ENCODE results near the gene THEM5. TPM values are rescaled to one million over a fixed set of nuclear protein-coding genes. Genes with fewer than 3 reads are reported as not detected.
"Not testable (repeated sequence)": the region's sequence is repeated elsewhere in the genome, so short reads cannot be mapped to it uniquely, and the experiment has no call there.

THEM5 gene
- total RNA-seq, 1 experiment from 2014 or later: not detected

DNA sequence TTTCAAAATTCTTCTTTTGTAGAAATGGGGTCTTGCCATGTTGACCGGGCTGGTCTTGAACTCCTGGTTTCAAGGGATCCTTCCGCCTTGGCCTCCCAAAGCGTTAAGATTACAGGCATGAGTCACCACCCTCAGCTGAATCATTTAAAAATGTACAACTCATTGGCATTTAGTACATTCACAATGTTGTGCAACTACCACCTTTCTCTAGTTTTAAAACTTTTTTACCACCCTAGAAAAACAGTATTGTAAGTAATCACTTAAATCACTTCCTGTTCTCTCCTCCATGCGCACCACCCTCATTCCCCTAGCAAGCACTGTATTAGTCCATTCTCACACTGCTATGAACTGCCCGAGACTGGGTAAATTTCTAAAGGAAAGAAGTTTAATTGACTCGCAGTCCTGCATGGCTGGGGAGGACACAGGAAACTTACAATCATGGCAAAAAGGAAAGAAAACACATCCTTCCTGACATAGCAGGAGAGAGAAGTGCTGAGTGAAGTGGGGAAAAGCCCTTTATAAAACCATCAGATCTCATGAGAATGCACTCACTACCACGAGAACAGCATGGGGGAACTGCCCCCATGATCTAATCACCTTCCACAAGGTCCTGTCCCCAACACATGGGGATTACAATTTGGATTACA, 14.4 kb upstream of the THEM5 start:
- DNase-seq (ENCODE audit: low read depth): peak; percentile 50

DNA sequence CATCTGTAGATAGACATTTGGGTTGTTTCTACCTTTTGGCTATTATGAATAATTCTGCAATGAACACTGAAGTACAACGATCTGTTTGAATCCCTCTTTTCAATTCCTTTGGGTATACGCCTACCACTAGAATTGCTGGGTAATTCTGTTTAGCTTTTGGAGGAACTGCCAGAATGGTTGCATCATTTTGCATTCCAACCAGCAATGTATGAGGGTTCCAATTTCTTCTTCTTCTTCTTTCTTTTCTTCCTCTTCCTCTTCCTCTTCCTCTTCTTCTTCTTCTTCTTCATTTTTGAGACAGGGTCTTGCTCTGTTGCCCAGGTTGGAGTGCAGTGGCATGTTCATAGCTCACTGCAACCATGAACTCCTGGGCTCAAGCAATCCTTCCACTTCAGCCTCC, 13.8 kb upstream of the THEM5 start:
- DNase-seq (ENCODE audit: low read depth): no peak

DNA sequence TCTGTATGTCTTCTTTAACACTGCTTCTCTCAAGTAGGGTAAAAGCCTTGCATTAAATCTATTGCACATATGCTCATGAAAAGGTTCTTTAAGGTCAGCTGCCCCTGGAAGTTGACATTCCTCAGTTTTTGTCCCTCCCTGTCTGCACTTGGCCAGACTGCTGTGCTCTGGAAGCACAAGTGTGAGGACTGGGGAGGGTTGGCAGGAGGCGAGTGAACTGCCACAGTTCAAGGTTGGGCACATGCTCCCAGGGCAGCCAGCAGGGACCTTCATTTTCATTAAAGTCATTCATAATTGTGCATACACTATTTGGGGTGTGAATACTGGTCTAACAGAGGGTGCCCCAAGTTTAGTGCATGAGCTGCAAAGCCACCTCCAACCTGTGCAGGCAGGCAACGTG, 10.9 kb upstream of the THEM5 start:
- no peak for DNase-seq (ENCODE audit: low read depth)

DNA sequence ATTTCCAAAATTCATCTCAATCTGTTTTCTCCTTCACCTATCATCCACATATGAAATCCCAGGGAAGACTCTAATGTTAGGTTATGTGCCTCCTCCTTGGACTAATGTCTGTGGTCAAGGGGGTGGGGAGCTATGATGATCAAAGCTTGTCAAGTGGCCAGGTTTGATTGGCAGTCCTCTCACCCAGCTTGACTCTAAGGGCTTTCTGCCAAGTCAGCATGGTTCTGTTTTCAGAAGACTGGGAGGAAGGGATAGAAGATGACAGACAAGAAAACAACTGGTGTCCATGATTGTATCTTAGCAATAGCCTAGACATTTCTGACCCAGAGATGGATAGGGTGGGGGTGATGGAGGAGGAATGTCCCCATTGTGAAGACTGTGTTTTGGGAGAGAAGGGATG, 9.1 kb upstream of the THEM5 start:
- DNase-seq (ENCODE audit: low read depth): no peak

DNA sequence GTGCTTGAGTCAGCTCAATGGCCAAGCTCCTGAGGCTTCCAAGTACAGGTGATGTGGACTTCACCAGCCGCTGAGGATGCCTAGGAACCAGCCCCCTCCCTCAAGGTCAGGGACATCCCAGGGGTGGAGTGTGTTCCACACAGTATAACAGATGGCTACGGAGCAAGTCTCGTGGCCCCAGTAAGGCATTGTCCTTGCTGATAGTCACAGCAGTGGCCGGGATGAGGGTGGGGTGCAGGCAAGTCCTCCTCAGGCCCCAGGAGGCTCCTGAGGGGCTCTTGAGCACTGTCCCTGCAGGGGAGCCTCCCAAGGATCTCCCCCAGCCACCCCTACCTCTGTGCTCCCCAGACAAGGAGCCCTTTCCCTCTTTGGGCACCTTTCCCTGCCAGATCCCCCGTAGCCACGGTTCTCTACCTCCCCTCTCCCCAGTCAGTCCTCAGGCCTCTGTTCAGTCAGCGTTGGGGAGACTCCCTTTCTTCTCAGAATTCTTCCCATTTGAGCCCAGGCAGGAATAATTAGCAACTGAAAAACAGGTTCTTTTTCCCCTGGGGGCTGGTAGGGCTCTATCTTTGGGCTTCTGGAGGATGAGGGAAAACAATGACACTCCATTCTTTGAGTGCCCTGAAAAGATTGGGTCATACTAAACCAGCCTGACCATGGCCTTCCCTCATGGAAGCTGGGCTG, 7.1 kb upstream of the THEM5 start:
- DNase-seq (ENCODE audit: low read depth): no peak

DNA sequence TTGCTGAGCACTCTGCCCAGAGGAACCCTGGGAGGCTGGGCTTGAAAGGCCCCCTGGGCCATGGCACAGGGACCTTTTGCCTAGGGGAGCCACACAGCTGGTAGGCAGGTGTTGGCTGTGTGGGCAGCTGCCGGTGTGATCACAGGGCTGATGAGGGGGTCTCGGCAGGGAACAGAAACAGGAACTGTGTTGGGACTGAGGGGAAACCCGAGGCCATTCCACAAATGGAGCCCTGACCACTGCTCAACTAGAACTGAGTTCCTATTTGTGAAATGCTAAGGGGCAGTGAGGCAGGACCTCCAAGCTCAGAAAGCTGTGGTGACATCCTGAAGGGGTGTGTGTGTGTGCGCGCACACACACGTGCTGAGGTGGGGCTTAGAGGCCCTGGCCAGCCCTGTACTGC, 6.4 kb upstream of the THEM5 start:
- no peak for DNase-seq (ENCODE audit: low read depth)

DNA sequence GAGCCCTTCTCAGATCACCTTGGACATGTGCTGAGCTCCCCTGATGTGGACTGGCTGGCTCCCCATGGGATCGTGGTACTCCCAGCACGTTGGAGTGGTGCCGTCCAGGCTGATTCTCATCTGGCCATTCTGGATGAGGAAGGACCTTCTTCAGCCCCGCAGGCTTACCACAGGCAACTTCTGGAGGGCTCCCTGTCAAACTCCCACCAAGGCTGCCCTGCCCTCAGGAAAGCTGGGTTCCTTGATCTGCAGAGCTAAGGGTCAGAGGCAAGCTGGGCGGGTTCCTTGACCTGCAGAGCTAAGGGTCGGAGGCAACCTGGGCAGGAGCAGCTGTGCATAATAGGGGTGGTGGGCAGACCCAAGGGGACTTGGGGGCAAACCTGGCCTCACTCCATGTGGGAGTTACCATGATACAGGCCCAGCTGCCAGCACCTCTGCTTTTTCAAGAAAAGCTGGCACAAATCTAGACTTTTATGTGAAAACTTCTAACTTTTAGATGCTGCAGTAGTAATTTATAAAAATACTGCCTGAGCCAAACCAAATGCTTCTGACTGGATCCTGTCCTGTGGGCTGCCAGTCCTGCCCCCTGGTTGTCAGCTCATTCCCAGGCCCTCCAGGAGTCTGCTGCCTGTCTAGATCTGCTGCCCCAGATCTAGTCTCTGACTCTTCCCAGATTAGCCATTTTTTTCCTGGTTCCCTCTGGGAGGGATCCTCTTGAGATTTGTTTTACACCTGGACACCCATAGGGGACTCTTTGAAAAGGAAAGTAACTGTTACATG, 5.6 kb upstream of the THEM5 start:
- no peak for DNase-seq (ENCODE audit: low read depth)

DNA sequence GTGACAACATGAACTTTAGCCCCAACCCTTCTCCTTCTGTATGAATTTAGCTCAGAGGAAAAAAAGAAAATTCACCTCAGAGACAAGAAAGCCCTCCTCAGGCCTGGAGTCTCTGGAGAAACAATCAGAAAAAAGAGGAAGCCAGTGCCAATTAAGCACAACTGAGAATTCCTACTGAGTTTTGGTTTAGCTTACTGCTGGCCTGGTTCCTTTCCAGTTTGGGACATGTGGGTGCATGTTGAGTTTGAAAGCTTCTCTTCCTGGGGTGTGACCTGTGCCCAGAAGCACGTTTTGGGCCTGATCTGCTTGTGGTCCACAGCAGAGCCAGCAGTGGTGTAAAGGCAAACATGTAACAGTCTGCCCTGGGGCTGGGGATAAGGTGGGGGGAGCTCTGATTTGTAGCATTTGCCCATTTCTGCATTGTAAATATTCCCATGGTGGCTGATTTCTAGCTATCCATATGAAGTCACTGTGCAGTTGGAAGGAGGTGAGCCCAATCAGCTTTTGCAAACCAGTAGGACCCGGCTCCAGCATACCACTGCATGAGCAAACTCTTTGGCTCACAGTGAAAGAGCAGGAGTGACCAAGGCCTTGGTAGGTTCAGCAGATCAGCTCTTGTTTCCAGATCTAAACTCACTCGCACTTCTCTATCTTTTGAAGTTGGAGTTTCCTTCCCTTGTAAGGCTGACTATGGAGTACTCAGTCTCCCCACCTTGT, 4.7 kb upstream of the THEM5 start:
- DNase-seq (ENCODE audit: low read depth): no peak

DNA sequence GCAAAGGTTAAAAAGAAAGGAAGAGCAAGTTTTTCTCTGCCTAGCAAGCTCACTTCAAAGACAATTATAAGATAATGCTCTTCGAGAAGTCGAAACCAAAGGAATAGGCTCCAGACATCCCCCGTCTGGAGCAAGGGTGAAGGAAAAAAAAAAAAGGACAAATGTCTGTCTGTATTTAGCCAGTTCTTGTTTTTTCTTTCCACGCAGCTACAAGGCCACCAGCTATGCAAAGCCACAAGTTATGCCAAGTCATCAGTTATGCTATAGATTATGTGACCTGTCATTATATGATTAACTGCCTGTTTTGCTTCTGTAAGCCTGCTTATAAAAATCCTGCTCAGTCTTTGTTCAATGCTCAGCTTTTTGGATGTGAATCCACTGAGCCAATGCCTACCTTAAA, 2.4 kb upstream of the THEM5 start:
- DNase-seq (ENCODE audit: low read depth): no peak

DNA sequence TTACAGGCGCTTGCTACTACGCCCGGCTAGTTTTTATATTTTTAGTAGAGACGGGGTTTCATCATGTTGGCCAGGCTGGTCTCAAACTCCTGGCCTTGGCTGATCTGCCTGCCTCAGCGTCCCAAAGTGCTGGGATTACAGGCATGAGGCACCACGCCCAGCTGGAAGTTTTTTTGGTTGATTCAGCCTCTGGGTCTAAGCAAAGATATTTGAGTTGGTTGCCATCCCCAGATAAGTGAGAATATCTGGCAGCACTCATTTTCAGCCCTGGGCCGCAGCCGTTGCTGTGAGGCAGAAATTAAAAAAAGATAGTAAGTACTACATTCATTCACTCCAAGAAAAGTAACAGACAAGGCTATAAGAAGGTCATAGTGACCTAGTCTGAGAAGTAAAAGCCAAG, 2.0 kb upstream of the THEM5 start:
- DNase-seq (ENCODE audit: low read depth): not testable (repeated sequence)

DNA sequence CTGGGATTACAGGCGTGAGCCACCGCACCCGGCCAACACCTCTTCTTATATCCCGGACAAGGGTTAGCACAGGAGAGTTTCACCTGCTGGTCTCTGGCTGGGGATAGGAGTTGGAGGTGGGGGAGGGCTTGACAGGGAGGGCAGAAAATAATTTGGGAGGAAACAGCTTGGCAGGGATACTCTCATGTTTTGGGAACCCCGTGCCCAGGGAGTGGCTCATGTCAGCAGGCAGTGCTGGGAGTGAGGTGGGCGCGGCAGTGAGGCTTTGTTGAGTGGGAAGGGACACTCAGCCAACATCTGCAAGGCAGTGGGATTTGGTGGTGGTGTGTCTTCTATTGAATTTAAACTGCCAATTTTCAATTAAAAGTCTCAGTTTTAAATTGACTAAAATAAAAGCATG, 1.1 kb upstream of the THEM5 start:
- DNase-seq (ENCODE audit: low read depth): no peak

DNA sequence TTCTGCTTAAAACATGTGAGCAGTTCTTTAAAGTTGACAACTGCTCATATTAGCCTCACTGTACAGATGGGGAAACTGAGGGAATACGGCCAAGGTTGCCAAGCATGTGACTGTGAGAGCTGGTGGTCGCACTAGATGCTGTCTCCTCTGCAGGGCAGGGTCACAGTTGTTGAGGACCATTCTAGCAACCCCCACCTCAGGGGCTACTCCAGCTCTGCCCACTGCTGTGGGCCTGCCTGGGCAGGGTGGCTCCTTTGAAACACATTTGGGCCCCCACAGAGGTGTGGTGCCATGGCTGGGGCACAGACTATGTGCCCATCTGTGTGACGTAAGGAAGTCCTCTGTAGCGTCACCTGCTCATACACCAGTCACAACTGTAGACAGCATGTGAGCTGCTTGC, 779 bp downstream of the THEM5 start:
- DNase-seq (ENCODE audit: low read depth): no peak

DNA sequence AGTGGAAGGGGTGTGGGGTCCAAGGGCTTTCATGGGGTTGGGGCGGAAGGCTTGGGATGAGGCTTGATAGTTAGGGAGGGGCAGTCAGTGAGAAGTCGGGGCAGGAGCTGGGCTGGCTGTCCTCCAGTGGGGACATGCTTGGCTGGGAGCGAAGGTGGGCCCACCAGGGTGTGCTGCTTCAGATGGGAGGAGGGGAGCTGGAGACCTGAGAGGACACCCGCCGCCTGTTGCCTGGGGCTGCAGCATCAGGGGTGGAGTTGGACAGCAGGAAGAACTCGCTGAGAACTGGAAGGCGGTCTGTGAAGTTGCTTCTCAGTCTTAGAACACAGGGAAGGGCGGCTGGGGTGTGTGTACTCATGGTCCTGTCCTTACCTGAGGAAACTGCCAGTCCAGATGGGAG, 1.6 kb downstream of the THEM5 start:
- DNase-seq (ENCODE audit: low read depth): no peak

DNA sequence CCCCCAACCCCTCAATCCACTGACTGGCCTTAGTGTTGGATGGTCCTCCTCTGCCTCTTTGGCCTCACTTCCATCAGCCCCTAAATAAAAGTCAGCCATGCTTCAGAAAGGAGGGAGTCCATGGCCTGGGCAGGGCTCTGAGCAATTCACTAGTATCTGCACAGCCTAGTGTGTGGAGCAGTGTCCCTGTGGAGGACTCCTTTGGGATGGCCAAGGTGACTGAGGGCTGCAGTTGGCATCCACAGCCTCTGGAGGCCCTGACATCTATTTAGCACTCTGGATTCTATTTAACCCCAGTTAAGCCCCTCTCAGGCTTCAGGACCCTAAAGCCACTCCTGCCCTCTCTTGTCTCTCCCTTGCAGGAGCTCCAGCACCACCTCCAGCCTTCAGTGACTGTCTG, 3.6 kb downstream of the THEM5 start:
- no peak for DNase-seq (ENCODE audit: low read depth)

DNA sequence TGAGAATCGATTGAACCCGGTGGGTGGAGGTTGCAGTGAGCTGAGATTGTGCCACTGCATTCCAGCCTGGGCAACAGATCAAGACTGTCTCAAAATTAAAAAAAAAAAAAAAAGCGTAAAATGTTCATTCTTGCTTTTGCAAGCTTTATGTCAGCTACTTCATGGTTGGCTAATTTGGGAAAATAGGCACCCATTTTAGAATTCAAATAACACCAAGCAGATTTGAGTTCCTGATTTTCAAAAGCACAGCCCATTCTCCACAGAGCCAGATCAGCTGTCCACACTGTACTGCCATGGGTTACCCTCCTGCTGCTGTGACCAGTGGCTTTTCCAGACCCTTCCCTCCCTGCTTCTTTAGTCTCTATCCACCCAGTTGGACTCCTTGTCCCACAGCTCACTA, 4.4 kb downstream of the THEM5 start:
- DNase-seq (ENCODE audit: low read depth): no peak

DNA sequence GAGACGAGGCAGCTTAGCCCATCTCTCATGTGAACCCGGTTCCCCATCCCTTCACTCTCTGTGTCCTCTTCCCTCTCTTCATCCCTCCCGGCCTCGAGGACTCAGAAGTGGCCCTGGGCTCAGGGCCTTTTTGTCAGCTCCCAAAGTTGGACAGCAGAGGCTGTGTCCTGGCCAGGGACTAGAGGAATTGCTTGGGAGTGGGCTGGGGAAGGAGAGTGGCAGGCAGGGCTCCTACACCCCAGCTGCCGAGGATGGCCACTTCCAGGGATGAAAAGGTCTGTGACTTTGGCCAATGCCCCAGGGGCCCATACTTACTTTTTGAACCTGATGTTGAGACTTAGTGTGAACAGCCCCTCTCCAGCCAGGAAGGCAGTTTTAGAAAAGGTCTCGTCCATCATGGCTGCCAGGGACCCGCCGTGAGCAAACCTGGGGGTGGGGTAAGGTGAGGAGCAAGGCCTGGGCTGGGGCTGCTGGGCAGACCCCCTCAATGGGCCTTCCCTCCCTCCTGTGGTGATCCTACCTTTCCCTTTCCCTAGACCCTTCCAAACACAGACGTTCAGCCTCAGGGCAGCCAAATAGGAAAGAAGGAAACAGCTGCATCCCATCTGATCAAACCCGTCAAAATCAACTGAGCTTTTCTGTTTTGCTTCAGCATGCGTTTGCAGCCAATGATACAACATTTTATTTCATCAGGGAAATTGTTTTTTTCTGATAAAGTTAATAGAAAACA, 5.5 kb downstream of the THEM5 start:
- no peak for DNase-seq (ENCODE audit: low read depth)

DNA sequence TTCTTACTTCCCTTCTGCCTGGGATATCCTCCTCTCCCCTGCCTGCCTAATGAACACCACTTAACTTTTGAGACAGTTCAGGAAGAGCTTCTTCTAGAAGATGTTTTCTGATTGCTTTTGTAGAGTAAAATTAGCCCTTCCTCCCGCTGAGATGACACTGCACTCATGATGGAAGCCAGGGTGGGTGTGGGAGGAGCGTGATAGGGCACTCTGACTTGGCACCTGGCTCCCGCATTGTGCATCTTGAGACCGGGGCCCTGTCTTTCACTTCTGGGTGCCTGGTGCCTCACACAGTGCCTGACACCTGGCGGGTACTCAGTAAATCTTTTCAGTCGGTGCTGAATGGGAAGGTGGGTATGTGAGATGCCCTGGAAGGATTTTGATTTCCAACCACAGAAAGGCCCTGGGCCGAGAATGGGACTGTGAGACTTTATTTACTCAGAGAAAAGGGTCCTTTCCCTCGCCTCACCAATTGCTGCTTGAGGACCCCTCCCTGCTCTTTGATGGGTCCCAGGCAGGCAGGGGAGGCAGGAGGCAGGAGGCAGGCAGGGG, 6.8 kb downstream of the THEM5 start:
- no peak for DNase-seq (ENCODE audit: low read depth)

DNA sequence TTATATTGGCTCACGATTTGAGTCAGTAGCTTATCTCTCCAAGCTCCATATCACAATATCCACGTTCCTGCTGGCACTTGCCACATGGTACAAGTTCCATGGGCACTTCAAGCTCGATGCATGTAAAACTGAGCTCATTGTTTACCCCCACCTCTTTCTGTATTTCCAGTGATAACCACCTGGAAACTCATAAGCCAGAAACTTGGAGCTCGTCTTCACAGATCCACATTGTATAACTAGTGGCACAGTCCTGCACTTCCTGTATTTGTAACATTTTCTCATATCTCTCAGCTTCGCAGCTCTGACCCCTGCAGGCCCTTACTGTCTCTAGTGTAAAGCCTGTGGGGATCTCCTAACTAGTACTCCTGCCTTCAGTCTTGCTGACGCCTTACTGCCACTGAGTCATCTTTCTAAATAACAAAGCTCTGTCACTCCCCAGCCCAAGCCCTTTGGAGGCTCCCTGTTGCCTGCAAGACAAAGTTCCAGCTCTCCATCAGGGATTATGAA, 7.4 kb downstream of the THEM5 start:
- DNase-seq (ENCODE audit: low read depth): peak; percentile 45

DNA sequence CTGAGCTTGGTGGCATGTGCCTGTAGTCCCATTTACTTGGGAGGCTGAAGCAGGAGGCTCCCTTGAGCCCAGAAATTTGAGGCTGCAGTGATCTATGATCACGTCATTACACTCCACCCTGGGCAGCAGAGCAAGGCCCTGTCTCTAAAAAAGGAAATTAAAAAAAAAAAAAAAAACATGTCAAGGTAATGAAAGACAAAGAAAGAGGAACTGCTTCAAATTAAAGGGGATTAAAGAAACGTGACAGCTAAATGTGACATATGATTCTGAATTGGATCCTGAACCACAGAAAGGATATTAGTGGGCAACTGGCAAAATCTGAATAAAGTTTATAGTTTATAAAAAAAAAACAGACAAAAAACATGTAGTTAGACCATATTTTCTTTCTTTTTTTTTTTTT, 10.1 kb downstream of the THEM5 start:
- no peak for DNase-seq (ENCODE audit: low read depth)

DNA sequence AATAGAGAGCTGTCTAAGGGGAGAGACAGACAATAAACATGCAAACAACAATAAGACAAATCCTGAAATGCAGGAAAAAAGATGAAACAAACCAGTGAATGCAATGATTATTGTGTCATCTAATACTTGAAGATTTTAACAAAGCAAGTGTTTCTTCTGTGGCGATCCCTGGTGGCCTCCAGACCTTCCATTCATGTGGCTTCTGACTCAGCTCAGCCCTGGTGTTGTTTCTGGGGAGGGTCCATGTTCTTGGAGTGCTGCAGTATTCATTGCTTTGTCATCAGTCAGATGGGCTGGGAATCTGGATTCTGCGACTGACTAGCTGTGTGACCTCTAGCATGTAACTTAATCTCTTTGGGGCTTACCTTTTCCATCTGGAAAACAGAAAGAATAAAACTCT, 12.4 kb downstream of the THEM5 start:
- DNase-seq (ENCODE audit: low read depth): peak; percentile 77

DNA sequence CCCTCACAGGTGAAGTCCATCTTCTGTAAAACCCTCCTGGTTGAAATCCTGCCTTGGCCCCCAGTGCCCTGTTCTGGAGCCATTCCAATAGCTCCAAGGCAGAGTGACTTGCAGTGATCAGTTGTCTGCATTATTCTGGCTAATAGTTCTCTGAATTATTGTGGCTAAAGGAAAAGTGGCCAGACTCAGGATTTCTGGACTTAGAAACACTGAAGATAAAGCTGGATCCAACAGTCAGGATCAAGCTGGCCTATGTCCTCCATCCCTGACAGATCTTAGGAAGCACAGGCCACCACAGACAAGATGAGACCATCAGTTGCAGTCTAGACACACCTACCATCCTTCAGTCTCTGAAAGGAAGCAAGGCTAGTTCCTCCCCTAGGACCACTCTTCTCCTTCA, 13.1 kb downstream of the THEM5 start:
- DNase-seq (ENCODE audit: low read depth): no peak
